Endodermal cell (in vitro differentiated cells): Measurements from ENCODE around the gene OGDH. TPM values are rescaled to one million over a fixed set of nuclear protein-coding genes. Genes with fewer than 3 reads are reported as not detected.

Experiments
- DNase-seq: peaks from one replicate; pipeline ENCODE4 v3.0.0-alpha.2; 2017
- H3K27ac ChIP-seq: 2 replicates; pipeline ENCODE4 v1.5.1; 2013; ENCODE audit warnings: mild to moderate bottlenecking, low read depth, low read length, moderate library complexity
- H3K27me3 ChIP-seq: 2 replicates; pipeline ENCODE4 v1.6.1; 2013; ENCODE audit warnings: mild to moderate bottlenecking, low read length, moderate library complexity; ENCODE audit not compliant: insufficient read depth, control insufficient read depth, poor library complexity, severe bottlenecking
- H3K36me3 ChIP-seq: 2 replicates; pipeline ENCODE4 v1.7.0; 2013; ENCODE audit warnings: mild to moderate bottlenecking, low read length, moderate library complexity; ENCODE audit not compliant: control insufficient read depth, insufficient read depth
- H3K4me1 ChIP-seq: one replicate; pipeline ENCODE4 v1.7.0; 2013; ENCODE audit warnings: low read length; ENCODE audit not compliant: control insufficient read depth, insufficient read depth
- H3K4me3 ChIP-seq: 2 replicates; pipeline ENCODE4 v1.5.1; 2013; ENCODE audit warnings: mild to moderate bottlenecking, low read length, moderate library complexity
- H3K9ac ChIP-seq: 2 replicates; pipeline ENCODE4 v1.6.1; 2013; ENCODE audit warnings: mild to moderate bottlenecking, low read length, moderate library complexity; ENCODE audit not compliant: poor library complexity, severe bottlenecking; ENCODE audit errors: extremely low read depth
- H3K9me3 ChIP-seq: 2 replicates; pipeline ENCODE4 v1.6.1; 2013; ENCODE audit warnings: mild to moderate bottlenecking, low read length, moderate library complexity; ENCODE audit not compliant: control insufficient read depth
- H3K27ac Mint-ChIP-seq: 2 replicates; pipeline ENCODE4 v1.8.0; 2020; ENCODE audit warnings: mixed read lengths
- H3K27me3 Mint-ChIP-seq: 2 replicates; pipeline ENCODE4 v1.8.0; 2021; ENCODE audit warnings: mild to moderate bottlenecking, mixed read lengths; ENCODE audit not compliant: insufficient read depth
- H3K36me3 Mint-ChIP-seq: 2 replicates; pipeline ENCODE4 v1.8.0; 2020; ENCODE audit warnings: low read depth, mixed read lengths
- H3K4me1 Mint-ChIP-seq: 2 replicates; pipeline ENCODE4 v1.8.0; 2020; ENCODE audit warnings: mixed read lengths
- H3K4me3 Mint-ChIP-seq: 2 replicates; pipeline ENCODE4 v1.8.0; 2020; ENCODE audit warnings: mild to moderate bottlenecking, moderate library complexity, mixed read lengths
- H3K9me3 Mint-ChIP-seq: 2 replicates; pipeline ENCODE4 v1.8.0; 2020; ENCODE audit warnings: mild to moderate bottlenecking, mixed read lengths
- CTCF ChIP-seq: fragments of 200-600 bp; sonication (generic); conservative IDR thresholded peaks from 2 replicates; pipeline ENCODE4 v1.5.0; 2021; ENCODE audit warnings: antibody characterized with exemption, mild to moderate bottlenecking
- WGBS, 2 experiments: methylation state at CpG; one replicate each; pipeline versions ENCODE4 v1.1.5 to v1.1.7; 2013; ENCODE audit warnings: missing lambda C conversion rate in 2 of 2, mixed read lengths in 1 of 2; ENCODE audit not compliant: insufficient coverage in 1 of 2, insufficient read length in 1 of 2; 5-methylcytosine and 5-hydroxymethylcytosine counted together
- total RNA-seq, 2 donors: library from RNA; stranded (reverse); fragmentation: NEBNext Ultra II Directional in 1 of 2; extraction: Animal tissue kit (Norgen Biotek cat#: 25700) in 1 of 2; gene quantifications; 2 replicates in 1 of 2; 3 replicates in 1 of 2; pipeline ENCODE4 v1.2.1, GENCODE V29; 2021

The OGDH gene
- total RNA-seq, 2 donors from 2014 or later: 82.5 to 96.0 TPM

GRCh38 chr7:44743750-44744149, 137.3 kb downstream of the OGDH start:
- no peak overlapping the region for H3K27ac ChIP-seq
- TF ChIP-seq CTCF: no peak
- H3K9me3 ChIP-seq: no peaks in the 10 kb centered on the region
- WGBS, 2 experiments: 80 to 91% methylated on average over 1 of the region's 1 CpG
- Mint-ChIP-seq H3K4me3 (no peak overlapping the region), H3K27me3 (no peaks in the 10 kb centered on the region), H3K9me3 (no peaks in the 10 kb centered on the region), H3K36me3 (no peaks in the 10 kb centered on the region), H3K4me1 (no peaks in the 10 kb centered on the region), H3K27ac (no peak overlapping the region)
- no peak for DNase-seq
- H3K36me3 ChIP-seq: no peaks in the 10 kb centered on the region
- H3K9ac ChIP-seq: no peak overlapping the region
- no peaks in the 10 kb centered on the region for H3K27me3 ChIP-seq
- no peak overlapping the region for H3K4me3 ChIP-seq
- H3K4me1 ChIP-seq: no peaks in the 10 kb centered on the region

- Histone ChIP-seq H3K36me3 (no peaks in the 10 kb centered on the region), H3K4me3 (peak within 1 kb of the TSS; percentile 84), H3K27ac (peak within 1 kb of the TSS; percentile 63), H3K9me3 (no peaks in the 10 kb centered on the region), H3K4me1 (no peaks in the 10 kb centered on the region), H3K27me3 (no peaks in the 10 kb centered on the region), H3K9ac (peak within 1 kb of the TSS; percentile 39)
- peaks cover 8% of the 10 kb centered on the region for H3K36me3 Mint-ChIP-seq
- no peak for TF ChIP-seq CTCF
- H3K9me3 Mint-ChIP-seq: no peaks in the 10 kb centered on the region
- H3K4me3 Mint-ChIP-seq: peak within 1 kb of the TSS; percentile 80
- H3K4me1 Mint-ChIP-seq: peaks cover 14% of the 10 kb centered on the region
- peak; percentile 98 for DNase-seq
- no peaks in the 10 kb centered on the region for H3K27me3 Mint-ChIP-seq
- peak within 1 kb of the TSS; percentile 0 for H3K27ac Mint-ChIP-seq
- WGBS, 2 experiments: 2 to 24% methylated on average over 4 to 91 of the region's 92 CpGs
Measured at GRCh38 chr7:44748045-44748947, 141.9 kb downstream of the OGDH start, which contains the start of gene ZMIZ2. ZMIZ2 (plus strand) TSS chr7:44748847; CDS start chr7:44756250, 7,403 bp downstream.

- Mint-ChIP-seq H3K27me3 (no peaks in the 10 kb centered on the region), H3K27ac (peak overlapping the region; percentile 0), H3K36me3 (peaks cover 8% of the 10 kb centered on the region), H3K4me3 (peak overlapping the region; percentile 80), H3K9me3 (no peaks in the 10 kb centered on the region), H3K4me1 (peaks cover 14% of the 10 kb centered on the region)
- no peaks in the 10 kb centered on the region for H3K4me1 ChIP-seq
- peak; percentile 58 for DNase-seq
- peak overlapping the region; percentile 39 for H3K9ac ChIP-seq
- H3K27me3 ChIP-seq: no peaks in the 10 kb centered on the region
- H3K9me3 ChIP-seq: no peaks in the 10 kb centered on the region
- 2 to 10% methylated on average over 10 to 60 of the region's 60 CpGs for WGBS, 2 experiments
- no peak for TF ChIP-seq CTCF
- H3K36me3 ChIP-seq: no peaks in the 10 kb centered on the region
- H3K27ac ChIP-seq: peak overlapping the region; percentile 38
- peak overlapping the region; percentile 84 for H3K4me3 ChIP-seq
Measured at GRCh38 chr7:44748948-44749731, 142.7 kb downstream of the OGDH start.
